IMR-90 (cell line): ENCODE measurements around the gene FBP1. TPM values are rescaled to one million over a fixed set of nuclear protein-coding genes. Genes with fewer than 3 reads are reported as not detected.

Experiments
- ATAC-seq: fragments of 200-7000 bp; cut with Tn5 transposase; 2 replicates; pipeline ENCODE4 v1.9.1; 2020; ENCODE audit warnings: low read depth, mild to moderate bottlenecking, moderate library complexity
- BruUV-seq: library from RNA; stranded (reverse); fragments of 400-500 nt; replicated peaks from 2 replicates; lab custom pipeline; 2021; lab: Mats Ljungman, UMichigan
- CTCF ChIA-PET: fragments of 300-600 bp; formaldehyde crosslinking; extraction: SDS; loops from one replicate; lab custom pipeline; 2021; ENCODE audit warnings: antibody characterized with exemption; lab: Yijun Ruan, JAX
- POLR2A ChIA-PET: fragments of 300-600 bp; sonication (Branson Sonifier 250); formaldehyde crosslinking; loops from one replicate; lab custom pipeline; 2022; ENCODE audit warnings: antibody characterized with exemption; ENCODE audit not compliant: unreplicated experiment; lab: Charles Lee
- DNase-seq: peaks from one replicate; pipeline ENCODE4 v3.0.0; 2013
- H2AFZ ChIP-seq: replicated peaks from 2 replicates; pipeline ENCODE3; 2013; ENCODE audit warnings: low read length, mild to moderate bottlenecking; ENCODE audit not compliant: poor library complexity
- H2AK5ac ChIP-seq: 2 replicates; pipeline ENCODE4 v1.6.1; 2013; ENCODE audit warnings: low read depth, low read length, inconsistent platforms
- H2AK9ac ChIP-seq: replicated peaks from 2 replicates; pipeline ENCODE3; 2013; ENCODE audit warnings: mild to moderate bottlenecking, low read depth, low read length, moderate library complexity; ENCODE audit not compliant: poor library complexity
- H2BK120ac ChIP-seq: 2 replicates; pipeline ENCODE4 v1.6.1; 2013; ENCODE audit warnings: low read depth, low read length, inconsistent platforms
- H2BK15ac ChIP-seq: 3 replicates; pipeline ENCODE4 v1.6.1; 2013; ENCODE audit warnings: low read depth, low read length, inconsistent platforms
- H2BK20ac ChIP-seq: 2 replicates; pipeline ENCODE4 v1.6.1; 2013; ENCODE audit warnings: low read depth, mild to moderate bottlenecking, inconsistent platforms, low read length, moderate library complexity
- H2BK5ac ChIP-seq: 2 replicates; pipeline ENCODE4 v1.6.1; 2013; ENCODE audit warnings: mild to moderate bottlenecking, low read depth, low read length, inconsistent platforms; ENCODE audit not compliant: poor library complexity, severe bottlenecking
- H3K14ac ChIP-seq: replicated peaks from 2 replicates; pipeline ENCODE4 v1.6.1; 2013; ENCODE audit warnings: low read depth, low read length, inconsistent platforms
- H3K18ac ChIP-seq: 2 replicates; pipeline ENCODE4 v1.6.1; 2013; ENCODE audit warnings: low read depth, low read length, control low read depth
- H3K23ac ChIP-seq: 2 replicates; pipeline ENCODE4 v1.6.1; 2013; ENCODE audit warnings: low read depth, low read length, inconsistent platforms
- H3K27ac ChIP-seq: 2 replicates; pipeline ENCODE4 v1.5.1; 2013; ENCODE audit warnings: mild to moderate bottlenecking, control low read depth, low read length; ENCODE audit not compliant: insufficient read depth
- H3K27me3 ChIP-seq: 2 replicates; pipeline ENCODE4 v1.6.1; 2013; ENCODE audit warnings: low read length; ENCODE audit not compliant: control insufficient read depth, insufficient read depth
- H3K36me3 ChIP-seq: 2 replicates; pipeline ENCODE4 v1.6.1; 2013; ENCODE audit warnings: low read length, mixed read lengths; ENCODE audit not compliant: control insufficient read depth, insufficient read depth
- H3K4ac ChIP-seq: 2 replicates; pipeline ENCODE4 v1.6.1; 2013; ENCODE audit warnings: low read depth, low read length, inconsistent platforms
- H3K4me1 ChIP-seq: 2 replicates; pipeline ENCODE4 v1.6.1; 2013; ENCODE audit warnings: low read length, mixed read lengths; ENCODE audit not compliant: control insufficient read depth, insufficient read depth
- H3K4me2 ChIP-seq: 2 replicates; pipeline ENCODE4 v1.6.1; 2013; ENCODE audit warnings: low read depth, mild to moderate bottlenecking, control low read depth, low read length, moderate library complexity
- H3K4me3 ChIP-seq: 2 replicates; pipeline ENCODE4 v1.5.1; 2013; ENCODE audit warnings: low read depth, mild to moderate bottlenecking, control low read depth, low read length, moderate library complexity; ENCODE audit not compliant: insufficient read depth
- H3K56ac ChIP-seq: 2 replicates; pipeline ENCODE4 v1.6.1; 2013; ENCODE audit warnings: low read length, inconsistent platforms; ENCODE audit not compliant: insufficient read depth; ENCODE audit errors: extremely low read depth
- H3K79me1 ChIP-seq, 2 experiments: 2 replicates each; pipeline ENCODE4 v1.6.1; 2013; ENCODE audit warnings: low read length in 2 of 2, inconsistent platforms in 1 of 2, low read depth in 1 of 2
- H3K9ac ChIP-seq: 2 replicates; pipeline ENCODE4 v1.6.1; 2013; ENCODE audit warnings: low read depth, low read length, control low read depth
- H3K9me1 ChIP-seq: 2 replicates; pipeline ENCODE4 v1.6.1; 2013; ENCODE audit warnings: low read length, inconsistent platforms; ENCODE audit not compliant: insufficient read depth
- H3K9me3 ChIP-seq: 2 replicates; pipeline ENCODE4 v1.6.1; 2013; ENCODE audit warnings: low read length; ENCODE audit not compliant: control insufficient read depth, insufficient read depth
- H4K20me1 ChIP-seq: 2 replicates; pipeline ENCODE4 v1.6.1; 2013; ENCODE audit warnings: low read length, inconsistent platforms; ENCODE audit not compliant: insufficient read depth
- H4K5ac ChIP-seq: 2 replicates; pipeline ENCODE4 v1.6.1; 2013; ENCODE audit warnings: mild to moderate bottlenecking, low read depth, low read length, control low read depth
- H4K8ac ChIP-seq, 2 experiments: 2 replicates each; pipeline ENCODE4 v1.6.1; 2013; ENCODE audit warnings: low read depth in 2 of 2, low read length in 2 of 2, control low read depth in 1 of 2, inconsistent platforms in 1 of 2
- H4K91ac ChIP-seq: 2 replicates; pipeline ENCODE4 v1.6.1; 2013; ENCODE audit warnings: low read depth, low read length, inconsistent platforms; ENCODE audit not compliant: insufficient read depth
- CEBPB ChIP-seq: IDR thresholded peaks from 2 replicates; pipeline ENCODE4 v1.6.1; 2012; ENCODE audit warnings: low read depth, low read length, improper control_type of control experiment
- CHD1 ChIP-seq: IDR thresholded peaks from 2 replicates; pipeline ENCODE4 v1.6.1; 2012; ENCODE audit warnings: low read depth, low read length, improper control_type of control experiment
- CTCF ChIP-seq: conservative IDR thresholded peaks from 2 replicates; pipeline ENCODE4 v1.5.1; 2012; ENCODE audit warnings: mild to moderate bottlenecking, low read depth, low read length, improper control_type of control experiment
- MAFK ChIP-seq: IDR thresholded peaks from 2 replicates; pipeline ENCODE4 v1.6.1; 2012; ENCODE audit warnings: low read depth, low read length, improper control_type of control experiment
- NFE2L2 ChIP-seq: fragments of 150-350 bp; IDR thresholded peaks from 2 replicates; pipeline ENCODE4 v1.6.1; 2016; ENCODE audit warnings: low read depth, mild to moderate bottlenecking, low read length
- POLR2A ChIP-seq: IDR thresholded peaks from 2 replicates; pipeline ENCODE4 v1.6.1; 2012; ENCODE audit warnings: mild to moderate bottlenecking, low read depth, low read length
- RAD21 ChIP-seq: IDR thresholded peaks from 2 replicates; pipeline ENCODE4 v1.6.1; 2012; ENCODE audit warnings: low read length, improper control_type of control experiment
- RFX5 ChIP-seq: IDR thresholded peaks from 2 replicates; pipeline ENCODE4 v1.8.0; 2012; ENCODE audit warnings: low read depth, mild to moderate bottlenecking, low read length, moderate library complexity
- SMC3 ChIP-seq: fragments of 150-350 bp; IDR thresholded peaks from 2 replicates; pipeline ENCODE4 v1.6.1; 2016; ENCODE audit warnings: low read depth, mild to moderate bottlenecking, antibody characterized with exemption, low read length, moderate library complexity
- USF2 ChIP-seq: fragments of 150-350 bp; IDR thresholded peaks from 2 replicates; pipeline ENCODE4 v1.6.1; 2017; ENCODE audit warnings: mild to moderate bottlenecking, antibody characterized with exemption, low read length, low read depth
- whole genome bisulfite sequencing, 2 experiments: methylation state at CpG; one replicate each; pipeline versions ENCODE4 v1.1.5 to v1.1.7; 2013; ENCODE audit warnings: missing lambda C conversion rate in 2 of 2; ENCODE audit not compliant: insufficient read length in 1 of 2; ENCODE audit errors: extremely low coverage in 2 of 2; 5-methylcytosine and 5-hydroxymethylcytosine counted together
- dilution Hi-C: fragments of 300-500 bp; cut with HindIII; formaldehyde crosslinking; loops from one replicate; pipeline ENCODE4 v1.14.3; 2018; ENCODE audit warnings: low sequenced_read_pairs; ENCODE audit not compliant: unreplicated experiment
- in situ Hi-C: fragments of 300-500 bp; cut with MboI; formaldehyde crosslinking; loops from 3 replicates; pipeline ENCODE4 v1.14.3; 2019; ENCODE audit warnings: low sequenced_read_pairs, inconsistent platforms, mixed read lengths
- intact Hi-C: fragments of 100-400 bp; cut with micrococcal nuclease; formaldehyde crosslinking; loops from 2 replicates; pipeline ENCODE4 v1.10.0; 2022
- polyA plus RNA-seq, 3 experiments: library from polyadenylated mRNA; depleted of rRNA; stranded (reverse); fragments of >200 nt; gene quantifications; 2 replicates each; pipeline ENCODE4 v1.2.3, GENCODE V29; 2012; ENCODE audit warnings: low replicate concordance in 1 of 3
- total RNA-seq: library from RNA; depleted of rRNA; stranded (reverse); fragments of >200 nt; gene quantifications from 2 replicates; pipeline ENCODE4 v1.2.3, GENCODE V29; 2012

The FBP1 gene
- total and polyA plus RNA-seq, 2 of the 4 experiments (the other 2 are of a cell fraction), result not detected

- Histone ChIP-seq H2BK15ac (no peak overlapping the region), H2BK5ac (no peak overlapping the region), H3K79me1 (no peaks in the 10 kb centered on the region), H4K91ac (no peak overlapping the region), H3K23ac (no peak overlapping the region), H3K56ac (no peak overlapping the region), H3K27ac (no peak overlapping the region), H3K4me3 (no peak overlapping the region), H2AK5ac (no peak overlapping the region), H3K4ac (no peak overlapping the region), H3K9me1 (no peaks in the 10 kb centered on the region), H3K9me3 (no peaks in the 10 kb centered on the region), H4K20me1 (no peaks in the 10 kb centered on the region), H4K5ac (no peak overlapping the region), H4K8ac (no peak overlapping the region), H2BK20ac (no peak overlapping the region), H3K4me1 (peaks cover 2% of the 10 kb centered on the region; the same call in 1 of the 2 replicates), H3K4me2 (peak overlapping the region; percentile 43), H3K14ac (no peak overlapping the region), H2AK9ac (no peak overlapping the region), H2BK120ac (no peak overlapping the region), H3K27me3 (peaks cover 17% of the 10 kb centered on the region), H3K9ac (no peak overlapping the region), H2AFZ (peak overlapping the region; percentile 16), H3K18ac (no peak overlapping the region), H3K36me3 (no peaks in the 10 kb centered on the region)
- no CpG with 5 or more reads among the region's 17 CpGs for WGBS, 2 experiments
- in situ Hi-C loops, result loop anchor here (10.0 kb wide), 1 partner anchor 1546 kb away; no protein-coding TSS in a partner anchor
- no peak for TF ChIP-seq MAFK
- peak; percentile 92 for TF ChIP-seq RAD21
- peak; percentile 87 for TF ChIP-seq CTCF
- TF ChIP-seq RFX5, result no peak
- TF ChIP-seq NFE2L2, result no peak
- peak; percentile 78 for TF ChIP-seq SMC3
- TF ChIP-seq USF2, result no peak
- TF ChIP-seq POLR2A, result no peak
- TF ChIP-seq CHD1, result no peak
- TF ChIP-seq CEBPB, result peak; percentile 84
- intact Hi-C loops, result loop anchor here (1.0 to 10.0 kb wide), 3 partner anchors 458 to 596 kb away; no protein-coding TSS in a partner anchor
- dilution Hi-C loops, result no loop called here
- ChIA-PET CTCF (interaction anchor here (0.6 to 2.0 kb wide), 10 partner anchors 12 to 1625 kb away, joined by 3 to 7 read pairs (median 5); no protein-coding TSS in a partner anchor), POLR2A (interaction anchor here (1.3 kb wide), 1 partner anchor 212 kb away, joined by 3 read pairs; no protein-coding TSS in a partner anchor)
- no TSS peak for BruUV-seq
- DNase-seq (peak; percentile 71), ATAC-seq (peak; percentile 87)
Measured at GRCh38 chr9:94668928-94669729, 29.8 kb upstream of the FBP1 start.
